ENCODE measurements around the gene C8A.

The C8A gene

DNA sequence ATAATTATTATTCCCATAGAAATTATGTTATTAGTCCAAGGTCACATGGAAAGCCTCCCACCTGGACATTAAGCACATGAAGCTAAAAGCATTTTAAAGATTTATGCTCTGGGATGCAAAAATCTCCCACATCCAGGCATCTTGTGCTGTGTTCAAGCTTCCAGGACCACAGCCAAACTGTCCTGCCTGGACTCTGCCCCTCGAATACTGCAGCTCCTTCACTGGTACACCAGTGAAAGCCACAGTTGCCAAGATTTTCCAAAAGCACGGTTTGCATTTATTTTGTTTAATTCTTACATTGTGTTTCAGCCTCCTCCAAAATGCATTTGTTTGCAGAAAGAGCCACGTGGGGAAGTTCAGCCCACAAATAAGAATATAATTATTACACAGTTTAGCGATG is 72.6 kb downstream of the C8A start:
- no peak for DNase-seq (ENCODE audit: low spot score)

DNA sequence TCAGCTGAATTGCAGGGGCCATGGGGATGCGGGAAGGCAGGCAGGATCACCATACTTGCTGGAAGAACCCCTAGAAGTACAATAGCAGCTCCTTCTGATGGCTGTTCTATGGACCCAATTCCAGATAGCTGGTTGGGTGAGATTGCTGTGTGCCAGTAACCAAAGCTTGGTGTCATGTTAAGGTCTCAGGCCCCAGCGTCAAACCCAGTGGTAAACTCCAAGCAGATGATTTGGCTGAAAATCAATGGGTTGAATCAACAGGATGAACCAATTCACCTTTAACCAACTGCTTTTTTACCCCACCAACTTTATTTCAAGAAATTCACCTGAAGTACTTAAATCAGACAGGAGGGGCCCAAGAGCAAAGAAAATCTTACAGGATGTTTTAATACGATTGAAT is 73.4 kb downstream of the C8A start:
- no peak for DNase-seq (ENCODE audit: low spot score)

DNA sequence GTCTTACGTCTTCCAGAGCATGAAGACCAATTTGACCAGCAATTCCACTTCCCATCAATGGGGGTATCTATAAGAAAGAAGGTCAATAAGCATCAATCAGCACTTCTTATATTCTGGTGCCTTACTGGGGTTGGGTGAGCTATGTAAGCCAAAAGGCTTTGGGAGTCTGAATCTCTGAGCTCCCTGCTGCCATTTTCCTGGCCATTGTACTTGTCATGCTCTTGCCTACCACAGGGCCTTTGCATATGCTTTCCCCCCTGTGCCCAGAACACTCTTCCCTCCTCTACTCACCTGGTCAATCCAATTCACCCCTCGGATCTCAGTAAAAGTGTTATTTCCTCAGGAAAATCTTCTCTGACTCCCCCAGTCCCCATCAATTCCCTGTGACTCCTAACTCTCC is 74.9 kb downstream of the C8A start:
- DNase-seq (ENCODE audit: low spot score): no peak

DNA sequence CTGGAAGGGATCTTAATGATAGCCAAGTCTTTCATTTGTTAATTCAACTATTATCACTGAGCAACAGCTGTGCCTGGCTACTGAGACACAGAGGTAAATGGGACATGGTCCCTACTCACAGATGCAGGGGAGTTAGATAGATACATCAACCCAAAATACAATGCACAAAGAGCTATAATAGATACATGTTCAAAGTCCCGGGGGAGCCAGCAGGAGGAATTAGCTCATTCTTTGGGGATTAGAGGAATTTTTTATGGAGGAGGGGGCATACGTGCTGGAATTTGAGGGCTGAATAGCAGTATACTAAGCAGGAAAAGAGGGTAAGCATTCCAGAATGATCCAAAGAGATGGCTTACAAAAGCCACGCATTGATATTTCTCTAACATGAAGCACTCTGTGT is 76.6 kb downstream of the C8A start:
- DNase-seq (ENCODE audit: low spot score): no peak

DNA sequence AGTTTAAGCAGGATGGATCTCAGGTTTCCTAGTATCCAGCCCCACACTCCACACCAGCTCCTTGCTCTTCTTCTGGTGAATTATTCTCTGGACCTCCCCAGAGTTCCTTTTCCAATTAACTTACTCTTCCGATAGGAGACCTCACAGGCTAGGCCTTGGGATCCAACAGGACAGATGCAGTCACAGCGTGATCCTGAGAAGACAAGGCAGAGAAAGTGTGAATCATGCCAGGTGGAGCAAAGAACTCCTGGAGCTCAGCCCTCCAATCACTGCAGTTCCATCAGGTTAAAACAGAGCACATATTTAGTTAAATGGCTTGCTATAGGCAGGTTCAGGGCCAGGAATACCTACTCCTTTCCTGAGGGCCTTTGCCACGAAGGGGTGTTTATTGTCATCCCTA is 77.1 kb downstream of the C8A start:
- no peak for DNase-seq (ENCODE audit: low spot score)

DNA sequence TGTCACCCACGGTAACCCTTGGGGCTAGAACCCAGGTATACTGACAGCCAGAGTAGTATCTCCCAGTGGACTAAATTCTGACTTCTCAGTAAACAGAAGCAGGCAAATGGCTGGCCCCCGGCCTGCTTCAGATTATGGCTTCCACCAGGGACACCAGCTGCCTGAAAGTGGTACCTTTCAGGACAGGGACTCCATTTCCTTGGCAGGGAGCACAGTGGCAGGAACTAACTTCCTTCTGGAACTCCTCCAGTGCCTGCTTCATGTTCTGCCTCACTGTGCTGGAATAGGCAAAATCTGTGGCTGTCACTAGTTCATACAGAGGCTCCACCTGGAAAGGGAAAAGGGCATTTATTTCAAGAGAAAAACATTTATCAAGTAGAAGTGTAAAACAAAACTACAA is 78.6 kb downstream of the C8A start:
- no peak for DNase-seq (ENCODE audit: low spot score)

DNA sequence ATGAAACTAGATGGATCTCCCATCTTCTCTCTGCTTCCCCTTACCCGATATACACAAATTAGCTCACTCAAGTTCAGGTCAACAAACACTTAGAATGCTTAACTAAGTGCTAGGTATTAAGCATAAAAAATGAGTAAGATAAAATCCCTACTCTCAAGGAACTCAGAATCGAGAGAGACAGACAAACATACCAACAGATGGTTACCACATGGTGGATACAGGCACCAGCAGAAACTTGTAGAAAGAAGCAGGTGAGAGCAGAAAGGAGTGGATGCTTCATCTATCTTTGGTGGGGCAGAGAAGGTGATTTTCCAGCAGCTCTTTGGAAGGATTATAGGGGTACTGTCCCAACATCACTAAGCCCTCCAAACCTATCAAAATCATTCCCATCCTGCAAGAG is 79.0 kb downstream of the C8A start:
- DNase-seq (ENCODE audit: low spot score): no peak

DNA sequence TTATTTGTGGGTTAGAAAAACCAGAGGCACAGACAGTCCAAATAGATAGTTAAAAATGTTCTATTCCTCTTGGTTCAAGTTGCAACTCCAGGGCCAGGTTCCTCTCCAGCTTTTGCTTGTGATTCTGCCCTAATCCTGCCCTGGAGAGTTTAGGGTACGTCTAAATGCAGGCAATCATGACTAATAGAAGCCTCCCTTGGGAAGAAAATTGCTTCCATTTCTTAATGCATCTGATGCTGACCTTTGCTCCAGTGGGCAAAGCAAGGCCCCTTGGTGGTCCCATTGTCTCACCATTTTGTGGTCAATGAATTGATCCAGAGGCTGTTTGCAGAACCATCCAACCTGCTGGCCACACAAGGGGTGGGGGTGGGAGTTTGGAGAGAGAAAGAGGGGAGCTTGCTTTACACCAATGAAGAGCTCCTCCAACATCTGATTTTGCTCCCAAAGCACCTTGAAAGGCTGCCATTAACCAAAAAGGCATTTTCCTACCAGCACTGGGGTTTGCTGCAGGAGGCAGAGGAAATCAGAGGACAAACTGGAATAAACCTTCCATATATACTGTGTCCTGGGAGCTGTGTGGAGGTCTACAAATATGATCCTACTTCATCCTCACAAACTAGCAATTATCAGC is 79.9 kb downstream of the C8A start:
- DNase-seq (ENCODE audit: low spot score): no peak

DNA sequence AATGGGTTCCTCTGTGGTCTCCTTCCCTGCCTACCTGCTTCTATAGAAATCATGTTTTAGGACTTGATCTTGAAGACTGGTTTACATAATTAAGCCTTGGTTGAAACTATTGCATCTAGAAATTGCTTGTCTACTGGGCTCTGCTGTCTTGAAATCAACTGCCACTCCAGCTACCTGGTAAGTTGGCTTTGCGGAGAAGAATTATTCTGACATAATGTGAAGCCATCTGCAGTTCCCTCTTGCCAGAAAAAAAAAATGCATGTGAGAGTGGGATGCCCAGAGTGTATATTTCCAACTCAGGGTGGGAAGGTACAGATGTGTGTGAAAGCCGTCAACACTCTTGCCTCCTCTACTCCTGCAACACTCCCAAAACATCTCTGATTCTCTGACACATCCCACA is 84.0 kb downstream of the C8A start:
- no peak for DNase-seq (ENCODE audit: low spot score)

DNA sequence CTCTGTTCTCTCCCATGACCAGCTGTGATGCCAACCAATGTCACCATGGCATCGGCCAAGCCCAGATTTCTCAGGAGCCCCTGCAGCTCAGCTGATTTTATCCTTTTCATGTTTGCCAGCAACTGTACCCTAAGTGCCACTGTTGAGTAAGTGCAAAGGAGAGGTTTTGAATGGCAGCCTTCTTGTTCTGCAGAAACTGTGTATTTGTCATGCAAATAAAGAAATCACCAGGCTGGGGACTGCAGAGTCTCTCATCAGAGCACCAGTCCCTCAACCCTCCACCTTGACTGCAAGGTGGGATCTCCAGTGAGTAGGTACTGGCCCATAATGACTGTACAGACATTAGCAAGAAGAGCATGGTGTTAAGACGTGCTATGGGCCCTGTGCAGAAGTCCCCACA is 84.6 kb downstream of the C8A start:
- no peak for DNase-seq (ENCODE audit: low spot score)

DNA sequence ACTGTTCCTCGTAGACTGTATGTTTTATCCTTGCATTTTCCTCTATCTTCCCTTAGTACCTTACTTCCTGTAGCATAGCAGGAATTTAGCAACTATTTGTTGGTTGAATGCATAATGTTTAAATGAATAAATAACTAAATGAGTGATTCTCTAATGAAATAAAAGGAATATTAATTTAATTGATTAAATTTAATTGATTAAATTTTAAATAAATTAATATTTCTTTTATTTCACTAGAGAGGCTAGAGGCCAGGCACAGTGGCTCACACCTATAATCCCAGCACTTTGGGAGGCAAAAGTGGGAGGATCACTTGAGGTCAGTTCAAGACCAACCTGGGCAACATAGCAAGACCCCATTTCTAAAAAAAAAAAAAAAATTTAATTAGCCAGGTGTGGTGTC is 85.4 kb downstream of the C8A start:
- DNase-seq (ENCODE audit: low spot score): no peak

DNA sequence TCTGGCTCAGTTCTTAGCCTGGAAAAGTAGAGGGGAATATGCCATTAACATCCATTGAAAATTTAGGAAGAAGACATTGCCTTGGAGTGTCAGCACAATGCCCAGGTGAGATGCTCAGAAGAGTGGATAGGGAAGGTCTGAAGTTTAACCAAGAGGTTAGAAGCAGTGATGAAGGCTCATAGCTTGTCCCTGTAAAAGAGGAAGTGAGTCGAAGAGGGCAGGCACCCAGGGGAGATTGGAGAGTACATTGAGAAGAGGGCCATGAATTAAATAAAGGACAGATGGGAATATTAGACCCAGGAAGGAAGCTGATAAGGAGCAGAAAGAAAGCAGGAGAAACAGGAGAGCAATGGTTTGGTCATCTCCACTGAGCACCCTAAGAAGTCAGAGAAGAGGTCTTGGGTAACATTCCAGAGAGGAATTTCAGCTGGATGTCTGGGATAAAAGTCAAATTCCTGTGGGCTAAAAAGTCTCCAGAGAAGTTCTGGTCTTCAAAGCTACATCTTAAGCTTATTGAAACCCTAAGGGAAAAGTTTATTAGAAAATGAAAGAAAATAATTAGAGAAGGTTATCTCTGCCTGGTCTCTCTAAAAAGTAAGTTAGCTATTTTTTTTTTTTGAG is 93.9 kb downstream of the C8A start:
- DNase-seq (ENCODE audit: low spot score): no peak

DNA sequence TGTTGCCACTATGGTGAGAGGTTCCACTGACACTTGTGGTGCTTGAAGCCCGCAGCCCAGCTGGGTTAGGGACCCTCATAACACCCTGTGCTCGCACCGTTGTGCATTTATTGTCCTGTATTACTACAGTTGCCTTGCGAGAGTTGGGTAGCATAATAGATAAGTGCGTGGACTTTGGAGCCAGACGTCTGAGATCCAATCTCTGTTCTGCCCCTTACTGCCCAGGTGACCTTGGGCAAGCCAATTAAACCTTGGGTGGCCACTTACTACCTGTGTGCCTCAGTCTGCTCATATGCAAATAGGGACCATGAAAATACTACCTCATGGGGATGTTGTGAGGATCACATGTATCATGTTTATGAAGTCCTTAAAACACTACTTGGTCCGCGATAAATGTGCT is 97.9 kb downstream of the C8A start:
- DNase-seq (ENCODE audit: low spot score): no peak

DNA sequence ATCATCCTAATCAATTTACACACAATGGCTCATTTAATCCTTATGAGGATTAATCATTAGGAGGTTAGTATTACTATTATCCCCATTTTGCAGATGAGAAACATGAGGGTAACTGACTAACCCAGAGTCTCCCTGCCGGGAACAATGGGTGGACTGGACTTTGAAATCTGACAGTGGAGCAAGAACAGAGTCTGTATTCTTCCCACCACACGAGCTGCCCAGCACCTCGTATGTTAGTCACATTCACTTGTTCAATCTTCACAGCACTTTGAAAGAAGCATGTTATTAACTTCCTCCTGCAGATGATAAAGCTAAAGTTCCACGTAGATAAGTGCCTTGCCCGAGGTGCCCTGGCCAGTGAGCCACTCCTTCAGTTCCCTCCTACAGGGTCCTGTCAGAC is 98.8 kb downstream of the C8A start:
- DNase-seq (ENCODE audit: low spot score): no peak

DNA sequence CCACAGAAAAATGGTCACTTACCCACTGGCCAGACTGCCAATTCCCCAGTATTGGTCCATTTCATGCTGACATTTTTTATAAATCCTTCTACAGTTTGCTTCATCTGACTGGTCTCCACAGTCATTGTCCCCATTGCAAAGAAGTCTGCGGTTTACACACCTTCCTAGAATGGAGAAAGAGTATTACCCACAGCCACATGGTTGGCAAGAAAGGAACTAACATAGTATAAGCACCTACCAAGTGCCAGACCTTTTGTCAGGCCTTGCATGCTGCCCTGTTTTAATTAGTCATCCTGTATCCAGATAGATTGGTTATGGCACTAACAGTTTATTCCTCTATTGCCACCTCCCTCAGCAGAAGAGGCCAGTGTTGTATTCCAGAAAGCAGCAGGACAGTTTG is 100.1 kb downstream of the C8A start:
- no peak for DNase-seq (ENCODE audit: low spot score)

DNA sequence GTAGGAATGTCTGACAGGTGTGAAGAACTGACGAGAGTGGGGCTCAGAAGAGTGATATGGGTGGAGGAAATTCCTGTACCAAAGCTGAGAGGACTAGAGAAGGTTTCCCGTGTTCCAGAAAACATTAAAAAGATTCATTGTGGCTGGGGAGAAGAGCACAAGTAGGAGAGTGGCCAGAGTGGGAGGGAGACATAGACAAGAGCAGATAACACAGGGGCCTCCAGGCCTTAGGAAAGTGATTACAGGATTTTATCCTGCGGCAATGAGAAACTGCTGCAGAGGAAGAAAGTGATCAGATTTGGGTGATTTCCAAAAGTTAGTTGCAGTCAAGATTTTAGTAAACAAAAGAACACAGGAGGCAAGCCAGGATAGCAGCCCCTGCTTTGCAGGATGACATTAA is 103.3 kb downstream of the C8A start:
- no peak for DNase-seq (ENCODE audit: low spot score)

DNA sequence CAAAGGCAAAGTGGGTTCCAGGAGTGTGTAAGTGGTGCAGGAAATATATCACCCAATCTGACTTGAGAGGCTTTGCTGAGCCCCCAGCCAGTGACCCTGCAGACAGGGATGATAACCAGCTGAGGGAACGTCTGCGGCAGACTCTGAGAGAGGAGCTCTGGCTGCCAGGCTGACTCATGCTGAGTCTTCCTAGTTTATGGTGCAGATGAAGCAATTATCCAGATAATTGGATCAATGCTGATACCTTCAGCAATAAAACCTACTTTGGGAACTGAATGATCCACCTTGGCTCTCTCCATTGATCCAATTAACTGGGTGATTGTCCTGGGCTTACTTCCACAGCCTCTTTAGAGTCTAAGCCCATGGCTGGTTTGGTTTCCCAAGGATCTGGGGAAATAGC is 103.9 kb downstream of the C8A start:
- no peak for DNase-seq (ENCODE audit: low spot score)

DNA sequence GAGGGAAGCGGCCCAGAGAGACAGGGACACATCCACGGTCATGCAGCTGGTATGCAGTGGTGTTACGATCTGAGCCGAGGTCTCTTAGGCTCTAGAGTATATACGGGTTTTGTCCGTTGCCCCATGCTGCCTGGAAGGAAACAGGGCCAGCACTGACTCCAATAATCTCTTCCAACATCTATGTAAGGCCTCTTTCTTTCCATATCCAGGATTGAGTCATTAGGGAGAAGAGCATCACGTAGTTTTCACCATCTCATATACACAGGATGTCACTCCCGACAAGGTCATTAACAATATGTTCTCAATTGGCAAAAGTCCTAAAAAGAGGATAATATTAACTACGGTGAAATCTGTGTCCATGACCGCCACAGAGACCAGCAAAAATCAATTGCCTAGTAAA is 106.8 kb downstream of the C8A start:
- no peak for DNase-seq (ENCODE audit: low spot score)

DNA sequence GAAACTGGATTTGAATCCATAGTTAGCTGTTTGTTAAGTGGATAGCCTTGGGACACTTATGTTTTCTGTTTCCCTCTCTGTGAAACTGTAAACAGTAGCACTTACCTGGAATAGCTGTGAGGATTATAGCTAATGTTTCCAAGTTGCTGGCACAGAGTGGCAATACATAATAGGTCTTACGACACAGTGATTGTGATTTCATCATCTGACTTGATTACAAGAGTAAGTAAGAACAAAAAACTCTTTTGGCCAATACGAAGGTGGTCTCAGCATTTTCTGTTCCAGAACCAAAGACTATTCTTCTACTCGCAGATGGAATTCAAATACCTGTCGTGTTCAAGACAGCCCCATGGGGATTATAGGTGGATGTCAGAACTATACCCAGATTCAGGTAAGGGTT is 109.1 kb downstream of the C8A start:
- DNase-seq (ENCODE audit: low spot score): no peak

DNA sequence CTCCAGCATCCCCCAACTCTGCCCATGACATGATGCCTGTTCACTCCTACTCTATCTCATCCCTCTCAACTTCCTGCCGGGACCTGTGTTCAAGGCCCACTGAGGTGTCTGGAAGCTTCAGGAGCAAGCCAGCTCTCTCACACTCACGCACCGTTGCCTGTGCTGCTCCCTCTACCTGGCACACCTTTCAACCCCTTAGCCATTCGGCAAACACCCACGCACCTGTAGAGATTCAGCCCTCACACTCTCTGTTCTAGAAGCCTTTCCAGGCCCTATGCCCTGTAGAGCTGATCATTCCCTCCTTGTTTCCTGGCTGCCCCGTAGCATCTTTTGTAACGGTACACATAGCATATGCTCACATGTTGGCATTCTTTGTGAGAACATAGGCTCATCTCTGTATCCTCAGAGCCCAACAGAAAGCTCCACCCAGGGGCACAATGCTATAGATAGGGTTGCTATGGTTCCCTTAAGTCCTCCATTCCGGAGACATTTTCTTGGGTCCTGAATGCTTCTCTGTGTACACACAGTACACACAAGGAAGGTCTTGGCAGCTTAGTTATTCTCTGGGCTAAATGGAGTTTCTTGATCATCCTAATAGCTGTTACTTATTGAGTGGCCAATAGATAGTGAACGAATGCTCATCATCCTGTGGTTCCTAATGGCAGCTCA is 109.9 kb downstream of the C8A start:
- DNase-seq (ENCODE audit: low spot score): no peak

DNA sequence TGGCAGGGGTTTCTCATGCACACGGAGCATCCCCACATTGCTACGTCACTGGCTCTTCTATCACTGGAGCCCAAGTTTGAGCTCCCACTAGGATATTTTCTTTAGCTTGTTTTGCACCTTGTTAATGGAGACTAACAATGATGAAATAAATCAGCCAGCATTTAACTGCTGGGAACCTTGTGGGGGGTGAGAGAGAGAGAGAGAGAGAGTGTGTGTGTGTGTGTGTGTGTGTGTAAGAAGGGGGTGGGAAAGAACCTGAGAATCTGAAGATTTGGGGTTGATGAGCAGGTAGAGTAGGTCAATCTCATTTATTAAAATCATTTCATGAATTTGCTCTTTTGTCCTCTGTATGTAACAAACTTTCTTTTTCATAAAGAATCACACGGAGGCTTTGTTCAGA is 110.6 kb downstream of the C8A start:
- no peak for DNase-seq (ENCODE audit: low spot score)

DNA sequence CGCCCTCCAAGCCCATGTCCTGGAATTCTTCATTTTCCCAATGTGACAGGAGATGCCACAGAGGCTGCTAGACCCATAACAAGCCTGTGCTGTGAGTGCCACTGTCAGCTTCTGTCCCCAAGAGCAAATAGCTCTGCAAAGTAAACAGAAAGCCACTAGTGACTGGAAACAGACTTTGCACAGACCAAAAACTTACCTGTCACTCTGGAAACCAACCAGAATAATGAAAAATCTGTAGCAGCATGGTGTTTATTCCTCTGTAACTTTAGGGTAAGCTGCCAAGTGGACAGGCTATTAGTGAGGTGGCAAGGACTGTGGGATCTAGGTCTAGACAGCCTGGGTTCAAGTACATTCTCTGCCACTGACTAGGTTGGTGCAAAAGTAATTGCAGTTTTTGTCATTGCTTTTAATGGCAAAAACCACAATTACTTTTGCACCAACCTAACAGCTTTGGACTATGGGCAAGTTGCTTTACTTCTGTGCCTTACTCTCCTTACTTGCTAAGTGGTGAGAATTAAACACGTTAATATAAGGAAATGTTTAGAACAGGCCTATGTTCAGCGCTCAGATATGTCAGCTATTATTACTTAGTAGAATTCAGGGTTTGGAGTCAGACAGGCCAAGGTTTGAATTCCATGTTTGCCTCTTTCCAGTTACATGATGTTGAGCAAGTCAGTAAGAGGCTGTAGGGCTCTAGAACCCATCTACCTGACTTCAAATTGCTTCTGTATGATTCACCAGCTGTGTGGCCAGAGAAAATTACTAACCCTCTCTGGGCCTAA is 111.5 kb downstream of the C8A start, which contains the start of gene C8B:
Gene C8B (minus strand): TSS at position 100 of the 782 bp plus-strand sequence. CDS start 67 bp downstream, at position 33.
- DNase-seq (ENCODE audit: low spot score): no peak

DNA sequence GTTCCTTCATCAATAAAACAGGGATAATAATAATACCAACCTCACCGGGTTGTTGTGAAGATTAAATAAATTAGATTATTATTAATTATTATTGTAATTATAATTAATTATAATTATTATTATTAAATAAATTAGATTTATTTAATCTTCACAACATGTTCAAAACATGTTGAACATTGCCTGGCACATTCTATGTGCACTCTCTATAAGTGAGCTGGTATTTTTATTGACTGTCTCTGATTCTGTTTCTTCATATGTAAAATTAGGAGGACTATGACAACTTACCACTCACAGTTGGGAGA is 112.1 kb downstream of the C8A start:
- DNase-seq (ENCODE audit: low spot score): no peak
